Uterus (tissue), 2 donors: ENCODE data around the gene SRRT.

Experiments used
- POLR2A ChIP-seq, 2 donors: fragments of 450-650 bp; IDR thresholded peaks; one replicate each; pipeline ENCODE4 v1.6.1; 2016; ENCODE audit warnings: antibody characterized with exemption in 2 of 2, mild to moderate bottlenecking in 1 of 2, moderate library complexity in 1 of 2
- TF ChIP-seq, protein P1 (sequence below), 4 experiments: fragments of 200-600 bp in 2 of 4; fragments of 450-650 bp in 2 of 4; sonication (generic) in 2 of 4; IDR thresholded peaks; one replicate each; pipeline ENCODE4 v1.5.1; 2016 to 2019; ENCODE audit warnings: antibody characterized with exemption in 4 of 4, mild to moderate bottlenecking in 2 of 4, moderate library complexity in 1 of 4

DNA sequence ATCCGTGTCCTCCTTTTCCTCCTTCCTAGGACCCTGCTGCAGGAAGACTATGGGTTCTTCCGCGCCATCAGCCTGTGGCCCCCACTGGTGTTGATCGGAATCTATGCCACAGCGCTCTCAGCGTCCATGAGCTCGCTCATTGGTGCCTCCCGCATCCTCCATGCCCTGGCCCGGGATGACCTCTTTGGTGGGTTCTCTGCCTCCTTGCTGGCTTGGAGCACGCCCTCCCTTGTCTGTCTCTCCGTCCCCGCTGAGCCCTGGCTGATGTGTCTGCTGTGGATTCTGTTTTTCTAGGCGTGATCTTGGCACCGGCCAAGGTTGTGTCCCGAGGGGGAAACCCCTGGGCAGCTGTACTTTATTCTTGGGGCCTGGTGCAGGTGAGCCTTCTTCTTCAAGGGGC, 15.0 kb upstream of the SRRT start:
- TF ChIP-seq POLR2A (IDR thresholded peaks at IDR 0.05), result no peak
- TF ChIP-seq, protein P1, sequence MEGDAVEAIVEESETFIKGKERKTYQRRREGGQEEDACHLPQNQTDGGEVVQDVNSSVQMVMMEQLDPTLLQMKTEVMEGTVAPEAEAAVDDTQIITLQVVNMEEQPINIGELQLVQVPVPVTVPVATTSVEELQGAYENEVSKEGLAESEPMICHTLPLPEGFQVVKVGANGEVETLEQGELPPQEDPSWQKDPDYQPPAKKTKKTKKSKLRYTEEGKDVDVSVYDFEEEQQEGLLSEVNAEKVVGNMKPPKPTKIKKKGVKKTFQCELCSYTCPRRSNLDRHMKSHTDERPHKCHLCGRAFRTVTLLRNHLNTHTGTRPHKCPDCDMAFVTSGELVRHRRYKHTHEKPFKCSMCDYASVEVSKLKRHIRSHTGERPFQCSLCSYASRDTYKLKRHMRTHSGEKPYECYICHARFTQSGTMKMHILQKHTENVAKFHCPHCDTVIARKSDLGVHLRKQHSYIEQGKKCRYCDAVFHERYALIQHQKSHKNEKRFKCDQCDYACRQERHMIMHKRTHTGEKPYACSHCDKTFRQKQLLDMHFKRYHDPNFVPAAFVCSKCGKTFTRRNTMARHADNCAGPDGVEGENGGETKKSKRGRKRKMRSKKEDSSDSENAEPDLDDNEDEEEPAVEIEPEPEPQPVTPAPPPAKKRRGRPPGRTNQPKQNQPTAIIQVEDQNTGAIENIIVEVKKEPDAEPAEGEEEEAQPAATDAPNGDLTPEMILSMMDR (IDR thresholded peaks at IDR 0.05), result no peak
